Prostate gland (tissue), 2 donors: ENCODE results near the gene RAB3C.

ENCODE experiments used
- POLR2A ChIP-seq: fragments of 450-650 bp; IDR thresholded peaks from one replicate; pipeline ENCODE4 v1.6.1; 2016; ENCODE audit warnings: antibody characterized with exemption, mild to moderate bottlenecking
- POLR2AphosphoS5 ChIP-seq: sonication (generic); formaldehyde crosslinking; IDR thresholded peaks from one replicate; pipeline ENCODE4 v1.6.1; 2017; ENCODE audit warnings: antibody characterized with exemption
- TF ChIP-seq, protein P1 (sequence below), 4 experiments: fragments of 200-600 bp in 2 of 4; fragments of 450-650 bp in 2 of 4; sonication (generic) in 2 of 4; IDR thresholded peaks; 1 replicate in 3 of 4; 2 replicates in 1 of 4; pipeline ENCODE4 v1.5.1; 2016 to 2019; ENCODE audit warnings: antibody characterized with exemption in 4 of 4, mild to moderate bottlenecking in 2 of 4, moderate library complexity in 2 of 4

DNA sequence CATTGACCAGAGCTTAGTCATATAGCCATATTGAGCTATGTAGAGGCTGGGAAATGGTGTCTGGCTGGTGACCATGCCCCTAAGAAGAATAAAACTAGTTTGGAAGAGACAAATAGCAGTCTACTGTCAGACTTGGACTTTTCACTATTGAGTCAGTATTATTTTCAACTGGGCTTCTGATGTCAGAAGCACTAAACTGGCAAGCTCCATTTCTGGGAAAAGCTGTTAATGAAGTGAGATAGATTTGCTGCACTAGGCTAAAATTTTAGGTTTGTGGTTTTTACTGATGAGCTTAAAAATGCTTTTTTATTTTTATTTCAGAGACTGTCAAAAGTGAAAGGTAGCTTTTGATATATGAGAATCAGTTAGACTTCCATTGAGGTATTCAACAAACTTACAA is 220.2 kb downstream of the RAB3C start:
- TF ChIP-seq, protein P1, sequence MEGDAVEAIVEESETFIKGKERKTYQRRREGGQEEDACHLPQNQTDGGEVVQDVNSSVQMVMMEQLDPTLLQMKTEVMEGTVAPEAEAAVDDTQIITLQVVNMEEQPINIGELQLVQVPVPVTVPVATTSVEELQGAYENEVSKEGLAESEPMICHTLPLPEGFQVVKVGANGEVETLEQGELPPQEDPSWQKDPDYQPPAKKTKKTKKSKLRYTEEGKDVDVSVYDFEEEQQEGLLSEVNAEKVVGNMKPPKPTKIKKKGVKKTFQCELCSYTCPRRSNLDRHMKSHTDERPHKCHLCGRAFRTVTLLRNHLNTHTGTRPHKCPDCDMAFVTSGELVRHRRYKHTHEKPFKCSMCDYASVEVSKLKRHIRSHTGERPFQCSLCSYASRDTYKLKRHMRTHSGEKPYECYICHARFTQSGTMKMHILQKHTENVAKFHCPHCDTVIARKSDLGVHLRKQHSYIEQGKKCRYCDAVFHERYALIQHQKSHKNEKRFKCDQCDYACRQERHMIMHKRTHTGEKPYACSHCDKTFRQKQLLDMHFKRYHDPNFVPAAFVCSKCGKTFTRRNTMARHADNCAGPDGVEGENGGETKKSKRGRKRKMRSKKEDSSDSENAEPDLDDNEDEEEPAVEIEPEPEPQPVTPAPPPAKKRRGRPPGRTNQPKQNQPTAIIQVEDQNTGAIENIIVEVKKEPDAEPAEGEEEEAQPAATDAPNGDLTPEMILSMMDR (IDR thresholded peaks at IDR 0.05): no peak
- TF ChIP-seq POLR2A: no peak
- no peak for TF ChIP-seq POLR2AphosphoS5
